Endothelial cell of umbilical vein (primary cell): ENCODE data around the gene IPO11. TPM values are rescaled to one million over a fixed set of nuclear protein-coding genes. Genes with fewer than 3 reads are reported as not detected.

Experiments
- BruUV-seq: library from RNA; stranded (reverse); fragments of 400-500 nt; replicated peaks from 2 replicates; lab custom pipeline; 2021; lab: Mats Ljungman, UMichigan
- CTCF ChIA-PET: fragments of 300-600, 350-600 bp; sonication (Branson Sonifier 250); formaldehyde crosslinking; loops from one replicate; lab custom pipeline; 2021; ENCODE audit warnings: antibody characterized with exemption, inconsistent platforms; lab: Charles Lee
- POLR2A ChIA-PET: fragments of 300-600, 350-600 bp; sonication (Branson Sonifier 250); formaldehyde crosslinking; loops from one replicate; lab custom pipeline; 2021; ENCODE audit warnings: antibody characterized with exemption, inconsistent platforms; lab: Charles Lee
- DNase-seq: peaks from one replicate; pipeline ENCODE4 v3.0.0-alpha.2; 2011; ENCODE audit warnings: low read depth, low spot score
- FAIRE-seq: peaks from 2 replicates; lab custom pipeline; 2011; peaks lifted over from hg19 to GRCh38; lab: Jason Lieb, UNC
- H2AFZ ChIP-seq: 2 replicates; pipeline ENCODE4 v1.6.0; 2012; ENCODE audit warnings: low read depth, low read length, control low read depth, inconsistent platforms
- H3K27ac ChIP-seq: 2 replicates; pipeline ENCODE4 v1.5.1; 2011; ENCODE audit warnings: low read depth, mild to moderate bottlenecking, control low read depth, low read length, moderate library complexity; ENCODE audit not compliant: insufficient read depth
- H3K27me3 ChIP-seq, 2 experiments: 2 replicates each; pipeline versions ENCODE4 v1.6.0 to v1.6.1; 2011; ENCODE audit warnings: low read length in 2 of 2, mixed read lengths in 1 of 2; ENCODE audit not compliant: control insufficient read depth in 2 of 2, insufficient read depth in 2 of 2
- H3K36me3 ChIP-seq, 2 experiments: 2 replicates in 1 of 2; 3 replicates in 1 of 2; pipeline ENCODE4 v1.5.1; 2011; ENCODE audit warnings: low read length in 2 of 2, mild to moderate bottlenecking in 1 of 2, moderate library complexity in 1 of 2; ENCODE audit not compliant: control insufficient read depth in 2 of 2, insufficient read depth in 2 of 2; ENCODE audit errors: extremely low read depth in 1 of 2
- H3K4me1 ChIP-seq: 3 replicates; pipeline ENCODE4 v1.5.1; 2011; ENCODE audit warnings: mild to moderate bottlenecking, low read length; ENCODE audit not compliant: control insufficient read depth, insufficient read depth; ENCODE audit errors: extremely low read depth
- H3K4me2 ChIP-seq: 2 replicates; pipeline ENCODE4 v1.6.1; 2011; ENCODE audit warnings: low read length, control low read depth, mixed read lengths; ENCODE audit not compliant: insufficient read depth
- H3K4me3 ChIP-seq, 3 experiments: fragments of 200-600 bp in 1 of 3; sonication (generic), shearing (Covaris generic) in 1 of 3; replicated peaks in 1 of 3; 2 replicates each; pipeline ENCODE4 v1.5.1; 2011 to 2016; ENCODE audit warnings: control low read depth in 3 of 3, low read length in 3 of 3, mild to moderate bottlenecking in 2 of 3, inconsistent platforms in 1 of 3, low read depth in 1 of 3, moderate library complexity in 1 of 3; ENCODE audit not compliant: insufficient read depth in 1 of 3
- H3K79me2 ChIP-seq: 2 replicates; pipeline ENCODE4 v1.6.0; 2012; ENCODE audit warnings: low read length, inconsistent platforms; ENCODE audit not compliant: control insufficient read depth, insufficient read depth
- H3K9ac ChIP-seq: replicated peaks from 2 replicates; pipeline ENCODE3; 2011; ENCODE audit warnings: low read length, control low read depth; ENCODE audit not compliant: insufficient read depth; ENCODE audit errors: extremely low read depth
- H3K9me1 ChIP-seq: replicated peaks from 3 replicates; pipeline ENCODE4 v1.6.0; 2011; ENCODE audit warnings: mild to moderate bottlenecking, low read length; ENCODE audit not compliant: control insufficient read depth, insufficient read depth; ENCODE audit errors: extremely low read depth
- H3K9me3 ChIP-seq: replicated peaks from 2 replicates; pipeline ENCODE4 v1.5.1; 2012; ENCODE audit warnings: low read length, inconsistent platforms; ENCODE audit not compliant: control insufficient read depth, insufficient read depth
- H4K20me1 ChIP-seq: replicated peaks from 2 replicates; pipeline ENCODE3; 2011; ENCODE audit warnings: mild to moderate bottlenecking, low read length; ENCODE audit not compliant: control insufficient read depth, insufficient read depth; ENCODE audit errors: extremely low read depth
- EZH2 ChIP-seq: IDR thresholded peaks from 2 replicates; pipeline ENCODE4 v1.6.1; 2012; ENCODE audit warnings: borderline replicate concordance, low read depth, mild to moderate bottlenecking, moderate library complexity, low read length, inconsistent platforms; ENCODE audit not compliant: severe bottlenecking
- FOS ChIP-seq: IDR thresholded peaks from 2 replicates; pipeline ENCODE4 v1.6.1; 2011; ENCODE audit warnings: mild to moderate bottlenecking, low read length, moderate library complexity, borderline replicate concordance; ENCODE audit not compliant: insufficient read depth
- GATA2 ChIP-seq: IDR thresholded peaks from 2 replicates; pipeline ENCODE4 v1.7.0; 2011; ENCODE audit warnings: low read depth, mild to moderate bottlenecking, moderate library complexity, mixed read lengths, low read length; ENCODE audit not compliant: insufficient read length, insufficient read depth
- JUN ChIP-seq: IDR thresholded peaks from 2 replicates; pipeline ENCODE4 v1.6.1; 2011; ENCODE audit warnings: borderline replicate concordance, low read depth; ENCODE audit not compliant: insufficient read length, insufficient read depth
- MYC ChIP-seq: IDR thresholded peaks from one replicate; pipeline ENCODE4 v1.6.1; 2011; ENCODE audit warnings: mild to moderate bottlenecking, low read depth, low read length
- POLR2A ChIP-seq: IDR thresholded peaks from 2 replicates; pipeline ENCODE4 v1.6.1; 2012; ENCODE audit warnings: low read depth, mild to moderate bottlenecking, control low read depth, low read length
- POLR2AphosphoS5 ChIP-seq: IDR thresholded peaks from 2 replicates; pipeline ENCODE4 v1.6.1; 2012; ENCODE audit warnings: low read depth, mild to moderate bottlenecking, control low read depth, low read length, moderate library complexity; ENCODE audit not compliant: insufficient read depth
- dilution Hi-C: fragments of 300-500 bp; cut with MboI; formaldehyde crosslinking; loops from one replicate; pipeline ENCODE4 v1.15.0; 2019; ENCODE audit warnings: low sequenced_read_pairs; ENCODE audit not compliant: extremely low pct_ligation_motif_present
- intact Hi-C: fragments of 100-400 bp; cut with micrococcal nuclease; formaldehyde crosslinking; loops from one replicate; pipeline ENCODE4 v1.10.0; 2022
- polyA plus RNA-seq, 4 experiments: library from polyadenylated mRNA; depleted of rRNA in 3 of 4; stranded (reverse) in 3 of 4; unstranded in 1 of 4; fragments of >200 nt; gene quantifications; 2 replicates each; pipeline versions ENCODE4 v1.2.1 to v1.2.3, GENCODE V29; 2011 to 2012; ENCODE audit warnings: missing spikeins in 1 of 4
- total RNA-seq: library from RNA; stranded (reverse); gene quantifications from 2 replicates; pipeline ENCODE4 v1.2.3, GENCODE V29; 2021
- TF ChIP-seq, protein P1 (sequence below), 2 donors: IDR thresholded peaks; 1 replicate in 1 of 2; 2 replicates in 1 of 2; pipeline ENCODE4 v1.5.1; 2011; ENCODE audit warnings: low read length in 2 of 2, mild to moderate bottlenecking in 2 of 2, moderate library complexity in 2 of 2, control low read depth in 1 of 2, inconsistent platforms in 1 of 2, low read depth in 1 of 2; ENCODE audit not compliant: insufficient read depth in 1 of 2; ENCODE audit errors: extremely low read depth in 1 of 2
- TF ChIP-seq, protein P2 (sequence below): IDR thresholded peaks from 2 replicates; pipeline ENCODE4 v1.6.1; 2011; ENCODE audit not compliant: insufficient read depth, insufficient read length

Gene IPO11
- total and polyA plus RNA-seq, 2 donors (not counting 3 experiments of a cell fraction or from before 2014, with no cell fraction given) = 38.5 to 80.9 TPM

- no peak overlapping the region for H3K9ac ChIP-seq
- ChIA-PET CTCF (no interaction called here), POLR2A (no interaction called here)
- no peak overlapping the region for H3K27ac ChIP-seq
- intact Hi-C loops (no loop called here), dilution Hi-C loops (no loop called here)
- no peaks in the 10 kb centered on the region for H3K4me1 ChIP-seq
- H3K9me1 ChIP-seq = no peaks in the 10 kb centered on the region
- H3K27me3 ChIP-seq = no peaks in the 10 kb centered on the region
- H3K4me2 ChIP-seq = no peak overlapping the region
- H3K4me3 ChIP-seq = no peak overlapping the region
- no peak for TF ChIP-seq GATA2
- TF ChIP-seq, protein P1, sequence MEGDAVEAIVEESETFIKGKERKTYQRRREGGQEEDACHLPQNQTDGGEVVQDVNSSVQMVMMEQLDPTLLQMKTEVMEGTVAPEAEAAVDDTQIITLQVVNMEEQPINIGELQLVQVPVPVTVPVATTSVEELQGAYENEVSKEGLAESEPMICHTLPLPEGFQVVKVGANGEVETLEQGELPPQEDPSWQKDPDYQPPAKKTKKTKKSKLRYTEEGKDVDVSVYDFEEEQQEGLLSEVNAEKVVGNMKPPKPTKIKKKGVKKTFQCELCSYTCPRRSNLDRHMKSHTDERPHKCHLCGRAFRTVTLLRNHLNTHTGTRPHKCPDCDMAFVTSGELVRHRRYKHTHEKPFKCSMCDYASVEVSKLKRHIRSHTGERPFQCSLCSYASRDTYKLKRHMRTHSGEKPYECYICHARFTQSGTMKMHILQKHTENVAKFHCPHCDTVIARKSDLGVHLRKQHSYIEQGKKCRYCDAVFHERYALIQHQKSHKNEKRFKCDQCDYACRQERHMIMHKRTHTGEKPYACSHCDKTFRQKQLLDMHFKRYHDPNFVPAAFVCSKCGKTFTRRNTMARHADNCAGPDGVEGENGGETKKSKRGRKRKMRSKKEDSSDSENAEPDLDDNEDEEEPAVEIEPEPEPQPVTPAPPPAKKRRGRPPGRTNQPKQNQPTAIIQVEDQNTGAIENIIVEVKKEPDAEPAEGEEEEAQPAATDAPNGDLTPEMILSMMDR (IDR thresholded peaks at IDR 0.05; ENCODE audit: extremely low read depth in 1 of 2, insufficient read depth in 1 of 2, low read depth in 1 of 2, low read length in 2 of 2) = no peak
- no peak for TF ChIP-seq POLR2A
- TF ChIP-seq, protein P2, sequence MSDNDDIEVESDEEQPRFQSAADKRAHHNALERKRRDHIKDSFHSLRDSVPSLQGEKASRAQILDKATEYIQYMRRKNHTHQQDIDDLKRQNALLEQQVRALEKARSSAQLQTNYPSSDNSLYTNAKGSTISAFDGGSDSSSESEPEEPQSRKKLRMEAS = no peak
- TF ChIP-seq JUN = no peak
- TF ChIP-seq MYC = no peak
- TF ChIP-seq FOS = no peak
- no peak for TF ChIP-seq EZH2
- TF ChIP-seq POLR2AphosphoS5 = no peak
- no TSS peak for BruUV-seq
- H3K36me3 ChIP-seq = peaks cover 9 to 17% of the 10 kb centered on the region in 2 experiments
- no peaks in the 10 kb centered on the region for H3K9me3 ChIP-seq
- H4K20me1 ChIP-seq = no peaks in the 10 kb centered on the region
- H3K79me2 ChIP-seq = no peaks in the 10 kb centered on the region
- H2AFZ ChIP-seq = no peak overlapping the region
- DNase-seq = no peak
- FAIRE-seq = no peak
These were observed 39.2 kb upstream of the IPO11 start for GRCh38 chr5:62373382-62373781.
